B cell (primary cell): ENCODE data around the gene TTC21A. TPM values are rescaled to one million over a fixed set of nuclear protein-coding genes. Genes with fewer than 3 reads are reported as not detected.

ENCODE experiments used
- ATAC-seq: fragments of 200-7000 bp; cut with Tn5 transposase; one replicate; pipeline ENCODE4 v1.10.0; 2021; ENCODE audit warnings: low read depth, mild to moderate bottlenecking, moderate number of reproducible peaks, moderate library complexity
- CTCF ChIA-PET: fragments of 350-600 bp; sonication (Branson Sonifier 250); formaldehyde crosslinking; loops from one replicate; lab custom pipeline; 2021; ENCODE audit warnings: antibody characterized with exemption, inconsistent platforms; lab: Charles Lee
- POLR2A ChIA-PET: fragments of 350-600 bp; sonication (Branson Sonifier 250); formaldehyde crosslinking; loops from one replicate; lab custom pipeline; 2021; ENCODE audit warnings: antibody characterized with exemption; lab: Charles Lee
- DNase-seq: peaks from one replicate; pipeline ENCODE4 v3.0.0; 2013
- H2AFZ ChIP-seq: 2 replicates; pipeline ENCODE4 v1.6.1; 2012; ENCODE audit warnings: mild to moderate bottlenecking, low read depth, low read length; ENCODE audit not compliant: insufficient read depth, poor library complexity, severe bottlenecking
- H3K27ac ChIP-seq, 2 donors: 1 replicate in 1 of 2; 2 replicates in 1 of 2; pipeline ENCODE4 v1.5.1; 2012 to 2013; ENCODE audit warnings: low read length in 2 of 2, mild to moderate bottlenecking in 2 of 2, moderate library complexity in 1 of 2
- H3K27me3 ChIP-seq, 4 experiments: fragments of 200-600 bp in 1 of 4; sonication (generic) in 1 of 4; replicated peaks in 1 of 4; 1 replicate in 2 of 4; 2 replicates in 2 of 4; pipeline versions ENCODE4 v1.6.1 to v1.7.0; 2013 to 2016; ENCODE audit warnings: low read length in 3 of 4, mild to moderate bottlenecking in 2 of 4, mixed read lengths in 1 of 4, moderate library complexity in 1 of 4; ENCODE audit not compliant: insufficient read depth in 4 of 4, control insufficient read depth in 3 of 4; ENCODE audit errors: control extremely low read depth in 1 of 4
- H3K36me3 ChIP-seq, 2 experiments: replicated peaks in 1 of 2; 1 replicate in 1 of 2; 2 replicates in 1 of 2; pipeline versions ENCODE4 v1.6.1 to v1.7.1; 2013; ENCODE audit warnings: low read length in 1 of 2; ENCODE audit not compliant: insufficient read depth in 2 of 2, control insufficient read depth in 1 of 2; ENCODE audit errors: control extremely low read depth in 1 of 2, extremely low read depth in 1 of 2
- H3K4me1 ChIP-seq, 2 donors: fragments of 200-600 bp in 1 of 2; sonication (generic) in 1 of 2; 1 replicate in 1 of 2; 2 replicates in 1 of 2; pipeline versions ENCODE4 v1.5.1 to v1.6.1; 2013 to 2017; ENCODE audit warnings: low read length in 2 of 2; ENCODE audit not compliant: control insufficient read depth in 2 of 2, insufficient read depth in 2 of 2
- H3K4me2 ChIP-seq: replicated peaks from 2 replicates; pipeline ENCODE3; 2012; ENCODE audit warnings: mild to moderate bottlenecking, low read depth, low read length; ENCODE audit not compliant: poor library complexity, severe bottlenecking
- H3K4me3 ChIP-seq, 5 experiments: fragments of 200-600 bp in 1 of 5; sonication (generic) in 1 of 5; 1 replicate in 3 of 5; 2 replicates in 2 of 5; pipeline versions ENCODE4 v1.5.1 to v1.7.0; 2011 to 2016; ENCODE audit warnings: low read length in 4 of 5, mild to moderate bottlenecking in 4 of 5, low read depth in 2 of 5, control low read depth in 1 of 5, moderate library complexity in 1 of 5; ENCODE audit not compliant: insufficient read depth in 1 of 5; ENCODE audit errors: control extremely low read depth in 1 of 5, extremely low read depth in 1 of 5
- H3K79me2 ChIP-seq: fragments of 200-600 bp; sonication (generic); one replicate; pipeline ENCODE4 v1.6.0; 2016; ENCODE audit warnings: low read length; ENCODE audit not compliant: control insufficient read depth, insufficient read depth
- H3K9ac ChIP-seq: fragments of 200-600 bp; sonication (generic); 2 replicates; pipeline ENCODE4 v1.6.1; 2017; ENCODE audit warnings: mild to moderate bottlenecking, low read length, moderate library complexity
- H3K9me3 ChIP-seq, 3 donors: one replicate each; pipeline versions ENCODE4 v1.6.1 to v1.7.1; 2013; ENCODE audit warnings: low read length in 2 of 3; ENCODE audit not compliant: control insufficient read depth in 2 of 3, insufficient read depth in 1 of 3; ENCODE audit errors: control extremely low read depth in 1 of 3
- H4K20me1 ChIP-seq: 2 replicates; pipeline ENCODE4 v1.6.0; 2012; ENCODE audit warnings: mild to moderate bottlenecking, low read length; ENCODE audit not compliant: insufficient read depth, control insufficient read depth, poor library complexity, severe bottlenecking
- H3K27ac Mint-ChIP-seq: one replicate; pipeline ENCODE4 v1.8.0; 2021; ENCODE audit warnings: mixed read lengths
- H3K27me3 Mint-ChIP-seq: one replicate; pipeline ENCODE4 v1.8.0; 2021; ENCODE audit warnings: mixed read lengths
- H3K4me1 Mint-ChIP-seq: one replicate; pipeline ENCODE4 v1.8.0; 2021; ENCODE audit warnings: mixed read lengths
- H3K4me3 Mint-ChIP-seq: one replicate; pipeline ENCODE4 v1.8.0; 2021; ENCODE audit warnings: mixed read lengths
- H3K9me3 Mint-ChIP-seq: one replicate; pipeline ENCODE4 v1.8.0; 2022; ENCODE audit warnings: mixed read lengths; ENCODE audit not compliant: insufficient read depth
- CTCF ChIP-seq: fragments of 200-600 bp; IDR thresholded peaks from one replicate; pipeline ENCODE4 v1.8.0; 2022; ENCODE audit warnings: antibody characterized with exemption, mild to moderate bottlenecking
- EZH2 ChIP-seq: IDR thresholded peaks from 2 replicates; pipeline ENCODE4 v1.6.1; 2012; ENCODE audit warnings: borderline replicate concordance, low read depth, mild to moderate bottlenecking, moderate library complexity, low read length; ENCODE audit not compliant: insufficient read depth, poor library complexity, severe bottlenecking
- WGBS: methylation state at CpG from one replicate; pipeline ENCODE4 v1.1.5; 2013; ENCODE audit warnings: missing lambda C conversion rate; ENCODE audit not compliant: insufficient coverage; 5-methylcytosine and 5-hydroxymethylcytosine counted together
- intact Hi-C: fragments of 100-400 bp; cut with micrococcal nuclease; formaldehyde crosslinking; loops from one replicate; pipeline ENCODE4 v1.10.0; 2022
- polyA plus RNA-seq: library from polyadenylated mRNA; depleted of rRNA; stranded (reverse); fragments of >200 nt; gene quantifications from 2 replicates; pipeline ENCODE4 v1.2.3, GENCODE V29; 2012
- total RNA-seq, 2 donors: library from RNA; stranded (reverse); fragments of 120-200 nt in 1 of 2; gene quantifications; 1 replicate in 1 of 2; 2 replicates in 1 of 2; pipeline versions ENCODE4 v1.2.3 to v1.2.4, GENCODE V29; 2013 to 2022

TTC21A gene
- total and polyA plus RNA-seq, 2 donors (not counting 1 experiment from before 2014, with no cell fraction given) = 49.2 to 106 TPM

GRCh38 chr3:39149498-39150147, 42.1 kb downstream of the TTC21A start:
- peak overlapping the region; percentile 98 for H3K4me2 ChIP-seq
- H3K27ac ChIP-seq = peak overlapping the region; percentile 87 to 98
- H3K4me1 ChIP-seq = peaks cover 67 to 76% of the 10 kb centered on the region in 2 donors
- CTCF ChIA-PET = interaction anchor here (0.6 to 5.9 kb wide), 10 partner anchors 9 to 139 kb away, joined by 3 to 36 read pairs (median 4); partner anchors contain the start of genes GORASP1 and TTC21A
- Mint-ChIP-seq H3K27ac (peak overlapping the region; percentile 94), H3K27me3 (no peaks in the 10 kb centered on the region), H3K4me3 (peak overlapping the region; percentile 99), H3K4me1 (peaks cover 74% of the 10 kb centered on the region), H3K9me3 (no peaks in the 10 kb centered on the region)
- peak overlapping the region; percentile 30 for H3K9ac ChIP-seq
- no peak for ATAC-seq
- intact Hi-C loops = loop anchor here (1.0 to 2.0 kb wide), 2 partner anchors 27 to 41 kb away; no protein-coding TSS in a partner anchor
- DNase-seq = no peak
- WGBS = 68% methylated on average over 2 of the region's 3 CpGs
- peaks cover 86% of the 10 kb centered on the region for H3K79me2 ChIP-seq
- H3K36me3 ChIP-seq = peaks cover 2 to 19% of the 10 kb centered on the region in 2 experiments
- TF ChIP-seq CTCF (no peak), EZH2 (no peak)
- POLR2A ChIA-PET = interaction anchor here (0.6 to 2.3 kb wide), 4 partner anchors 26 to 48 kb away, joined by 3 to 10 read pairs (median 5); partner anchors contain the start of gene TTC21A
- H3K9me3 ChIP-seq = no peaks in the 10 kb centered on the region
- no peak overlapping the region for H3K4me3 ChIP-seq
- peaks cover 83% of the 10 kb centered on the region for H4K20me1 ChIP-seq
- H2AFZ ChIP-seq = no peak overlapping the region
- no peaks in the 10 kb centered on the region for H3K27me3 ChIP-seq
